Myocyte (in vitro differentiated cells): ENCODE data around the gene LIPC. TPM values are rescaled to one million over a fixed set of nuclear protein-coding genes. Genes with fewer than 3 reads are reported as not detected.
A peak's percentile ranks its signal among the peaks of the same experiment; 100 is the strongest.

Experiments
- DNase-seq: peaks from one replicate; pipeline ENCODE4 v3.0.0-alpha.2; 2012; ENCODE audit warnings: low read depth
- total RNA-seq: library from RNA; depleted of rRNA; stranded (reverse); fragments of >200 nt; gene quantifications from 2 replicates; pipeline ENCODE4 v1.2.3, GENCODE V29; 2014

Gene LIPC
- total RNA-seq, 1 donor from 2014 or later: 1.0 TPM

DNA sequence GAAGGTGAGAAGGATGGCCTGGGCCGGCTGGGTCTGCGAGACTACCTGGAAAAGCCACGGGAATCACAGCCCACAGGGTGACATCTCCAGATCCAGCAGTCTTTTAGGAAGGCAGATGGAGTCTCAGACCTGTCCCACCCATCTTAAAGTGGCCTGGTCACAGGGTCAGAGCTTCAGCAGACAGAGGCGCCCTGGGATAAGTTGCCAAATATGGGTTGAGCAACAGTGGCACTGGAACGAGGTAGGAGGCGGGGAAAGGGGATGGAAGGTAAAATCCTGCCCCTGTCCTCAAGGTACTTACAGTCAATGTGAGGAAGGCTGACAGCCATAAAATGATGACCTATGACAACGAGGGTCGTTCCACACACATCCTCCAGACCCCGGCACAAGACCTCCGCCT lies 80.7 kb downstream of the LIPC start:
- no peak for DNase-seq

- DNase-seq: peak; percentile 56
Observed at GRCh38 chr15:58513008-58513407, 81.2 kb downstream of the LIPC start.

DNA sequence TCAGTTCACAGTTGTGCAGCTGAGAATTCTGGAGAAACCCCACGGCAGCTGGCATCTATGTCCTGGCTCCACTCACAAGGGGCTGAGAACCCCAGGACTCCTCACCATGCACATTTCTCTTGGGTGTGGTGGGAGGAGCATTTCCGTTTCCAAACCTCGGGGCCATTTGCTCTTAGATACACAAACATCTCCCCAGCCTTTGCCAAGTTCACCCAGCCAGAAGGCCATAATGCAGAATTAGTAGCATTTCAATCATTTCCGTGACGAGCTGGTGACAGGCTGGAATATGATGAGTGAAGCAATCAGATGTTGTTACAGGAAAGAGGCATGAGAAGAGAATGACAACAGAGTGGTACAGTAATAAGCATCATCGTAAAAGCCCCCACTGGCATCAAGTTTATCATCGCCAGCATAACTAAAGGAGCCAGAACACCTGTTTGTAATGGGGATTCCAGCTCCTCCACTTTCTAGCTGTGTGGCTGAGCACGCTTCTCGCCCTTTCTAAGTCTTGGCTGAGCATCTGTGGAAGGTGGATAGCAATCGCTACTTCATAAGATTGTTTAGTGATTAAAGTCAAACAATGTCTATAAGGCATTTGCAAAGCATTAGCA lies 82.0 kb downstream of the LIPC start:
- DNase-seq: peak; percentile 94

DNA sequence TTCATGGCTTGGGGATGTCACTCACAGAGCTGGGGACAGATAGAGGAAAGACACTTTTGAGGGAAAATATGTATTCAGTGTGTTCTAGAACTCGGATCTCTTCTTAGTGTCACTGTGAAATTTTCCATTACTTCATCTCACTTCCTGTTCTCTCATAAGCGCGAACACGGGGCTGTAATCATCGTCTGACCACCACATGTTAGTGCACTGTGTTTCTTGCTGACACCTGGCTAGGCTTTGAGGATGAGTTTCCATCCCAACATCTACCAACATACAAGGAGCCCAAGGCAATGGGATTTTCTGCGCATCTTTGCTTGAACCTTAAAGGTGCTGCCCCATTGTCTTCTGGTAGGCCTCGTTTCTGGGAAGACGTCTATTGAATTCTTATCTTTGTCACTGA lies 84.0 kb downstream of the LIPC start:
- DNase-seq: no peak

GRCh38 chr15:58517252-58517681 lies 85.5 kb downstream of the LIPC start:
- DNase-seq: peak; percentile 25

GRCh38 chr15:58517682-58518525 lies 86.1 kb downstream of the LIPC start:
- no peak for DNase-seq

DNA sequence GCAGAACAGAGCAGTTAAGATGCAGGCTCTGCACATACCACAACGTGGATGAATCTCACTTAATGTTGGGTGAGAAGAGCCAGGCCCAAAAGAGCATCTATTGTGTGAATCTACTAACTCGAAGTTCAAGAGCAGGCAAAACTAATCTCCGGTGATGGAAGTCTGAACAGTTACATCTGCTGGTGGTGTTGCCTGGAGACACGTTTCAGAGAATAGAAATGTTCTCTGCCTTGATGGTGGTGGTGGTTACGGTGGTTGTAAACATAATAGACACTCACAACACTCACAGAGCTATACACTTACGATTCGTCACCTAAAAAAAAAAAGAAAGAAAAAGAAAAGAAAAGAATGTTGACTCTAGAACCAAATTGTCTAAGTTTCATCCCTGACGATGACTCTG lies 86.8 kb downstream of the LIPC start:
- no peak for DNase-seq

GRCh38 chr15:58519516-58519915 lies 87.7 kb downstream of the LIPC start:
- DNase-seq: no peak

GRCh38 chr15:58520464-58520863 lies 88.7 kb downstream of the LIPC start:
- no peak for DNase-seq

DNA sequence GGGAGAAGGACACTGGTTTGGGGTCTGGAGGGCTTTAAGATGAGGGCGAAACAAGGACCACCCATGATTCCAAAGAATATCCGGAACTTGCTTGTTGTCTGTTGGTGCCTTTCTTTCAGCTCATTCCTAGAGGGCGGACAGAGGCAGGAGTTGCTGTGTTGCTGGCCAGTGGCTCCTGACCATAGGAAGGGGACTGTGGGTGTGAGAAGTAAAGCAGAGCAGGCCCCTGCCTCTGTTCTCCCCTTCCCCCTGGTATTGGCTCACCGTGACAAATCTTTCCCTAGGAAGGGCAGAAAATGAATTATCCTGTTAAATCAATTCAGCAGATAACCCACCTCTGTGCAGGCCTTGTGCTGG lies 89.1 kb downstream of the LIPC start:
- DNase-seq: no peak

- no peak for DNase-seq
Observed at GRCh38 chr15:58521293-58521991, 89.7 kb downstream of the LIPC start.

DNA sequence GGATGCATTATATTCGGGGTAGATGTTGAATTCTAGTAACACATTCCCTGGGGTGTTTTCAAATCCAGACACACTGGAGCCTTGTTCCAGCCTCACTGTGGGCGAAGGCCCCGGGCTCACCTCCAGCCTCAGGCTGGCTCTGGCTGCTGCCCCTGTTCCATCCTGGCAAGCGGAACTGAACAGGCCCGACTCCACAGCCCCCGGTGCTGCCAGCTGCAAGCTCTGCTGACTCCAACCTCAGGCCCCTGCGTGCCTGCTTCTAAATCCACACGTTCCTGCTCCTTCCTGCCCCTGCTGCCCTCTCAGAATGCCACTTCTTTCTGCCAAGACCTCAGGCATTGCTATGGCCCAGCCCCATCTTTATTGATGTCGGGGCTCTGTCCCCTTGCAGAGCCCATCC lies 90.6 kb downstream of the LIPC start:
- no peak for DNase-seq

- DNase-seq: no peak
Observed at GRCh38 chr15:58522865-58523264, 91.1 kb downstream of the LIPC start.

DNA sequence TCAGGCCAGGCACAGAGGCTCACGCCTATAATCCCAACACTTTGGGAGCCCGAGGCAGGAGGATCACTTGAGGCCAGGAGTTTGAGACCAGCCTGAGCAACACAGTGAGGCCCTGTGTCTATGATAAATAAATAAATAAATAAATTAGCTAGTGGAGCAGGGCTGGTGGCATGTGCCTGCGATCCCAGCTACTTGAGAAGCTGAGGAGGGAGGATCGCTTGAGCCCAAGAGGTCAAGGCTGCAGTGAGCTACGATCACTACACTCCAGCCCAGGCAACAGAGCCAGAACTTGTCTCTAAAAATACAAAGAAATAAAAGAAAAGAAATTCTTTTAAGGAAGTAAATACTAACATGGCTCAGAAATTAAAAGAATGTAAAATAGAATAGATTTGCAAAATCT lies 91.8 kb downstream of the LIPC start:
- no peak for DNase-seq

- DNase-seq: no peak
Observed at GRCh38 chr15:58524247-58524646, 92.5 kb downstream of the LIPC start.

DNA sequence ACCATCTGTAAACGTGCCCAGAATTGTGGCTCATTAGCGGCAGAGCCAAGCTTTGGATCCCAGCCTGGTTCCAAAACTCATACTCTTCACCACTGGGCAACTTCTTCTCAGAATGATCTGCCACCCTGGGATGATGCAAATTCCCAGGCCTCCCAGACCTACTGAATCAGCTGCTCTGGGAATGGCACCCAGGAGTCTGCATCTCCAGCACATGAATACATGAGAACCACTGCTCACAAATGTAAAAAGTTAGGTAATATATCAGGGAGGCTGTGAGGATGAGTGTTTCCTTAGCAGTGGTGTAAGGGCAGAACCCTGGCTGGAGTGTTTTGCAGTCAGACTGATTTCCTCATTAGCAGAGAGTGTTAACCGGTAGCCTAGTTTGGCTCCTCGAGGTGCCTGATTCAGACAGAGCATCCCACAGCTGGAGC lies 94.2 kb downstream of the LIPC start:
- DNase-seq: no peak

DNA sequence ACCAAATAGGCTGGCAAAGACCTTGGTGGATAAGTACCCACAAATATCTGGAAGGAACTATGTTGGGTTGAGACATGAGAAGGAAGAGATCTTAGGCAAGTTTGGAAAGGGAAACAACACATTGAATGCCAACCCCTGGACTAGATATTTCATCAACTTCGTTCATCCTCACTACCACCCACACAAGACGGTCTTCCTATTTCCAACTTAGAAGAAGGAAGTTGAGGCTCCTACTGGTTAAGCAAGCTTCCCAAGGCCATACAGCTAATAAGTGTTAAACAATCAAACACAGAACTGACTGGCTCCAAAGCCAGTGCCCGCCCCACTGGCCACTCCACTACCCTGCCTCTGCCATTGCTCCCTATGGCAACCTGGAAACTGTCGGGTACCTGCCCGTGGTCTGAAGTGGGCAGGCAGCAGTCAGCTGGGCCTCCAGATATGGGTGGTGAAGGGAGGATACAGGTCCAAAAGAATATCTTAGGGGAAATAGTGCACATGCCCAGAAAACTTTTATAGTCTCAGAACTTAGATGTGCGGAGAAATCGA lies 94.9 kb downstream of the LIPC start:
- no peak for DNase-seq

DNA sequence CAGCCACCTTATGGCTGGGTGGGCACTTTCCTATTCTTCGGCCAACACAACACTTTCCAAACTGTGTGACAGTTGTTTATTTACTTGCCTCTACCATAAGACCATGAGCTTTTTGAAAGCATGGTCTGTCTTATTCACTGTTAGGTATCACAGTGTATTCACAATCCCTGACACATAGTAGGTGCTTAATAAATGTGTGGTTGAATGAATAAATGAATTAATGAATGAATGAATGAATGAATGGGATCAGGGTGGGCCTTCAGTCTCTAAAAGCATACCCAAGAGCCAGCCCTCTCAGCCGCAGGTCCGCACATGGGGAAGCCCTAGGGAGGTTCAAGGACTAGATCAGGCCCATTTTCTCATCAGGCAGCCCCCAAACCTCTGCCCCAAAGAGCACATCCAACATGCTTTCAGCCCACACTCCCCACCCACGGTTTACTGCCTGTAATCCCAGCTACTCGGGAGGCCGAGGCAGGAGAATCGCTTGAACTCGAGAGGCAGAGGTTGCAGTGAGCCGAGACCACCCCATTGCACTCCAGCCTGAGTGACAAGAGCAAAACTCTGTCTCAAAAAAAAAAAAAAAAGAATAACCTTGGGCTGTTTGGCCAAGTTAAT lies 95.9 kb downstream of the LIPC start:
- no peak for DNase-seq

DNA sequence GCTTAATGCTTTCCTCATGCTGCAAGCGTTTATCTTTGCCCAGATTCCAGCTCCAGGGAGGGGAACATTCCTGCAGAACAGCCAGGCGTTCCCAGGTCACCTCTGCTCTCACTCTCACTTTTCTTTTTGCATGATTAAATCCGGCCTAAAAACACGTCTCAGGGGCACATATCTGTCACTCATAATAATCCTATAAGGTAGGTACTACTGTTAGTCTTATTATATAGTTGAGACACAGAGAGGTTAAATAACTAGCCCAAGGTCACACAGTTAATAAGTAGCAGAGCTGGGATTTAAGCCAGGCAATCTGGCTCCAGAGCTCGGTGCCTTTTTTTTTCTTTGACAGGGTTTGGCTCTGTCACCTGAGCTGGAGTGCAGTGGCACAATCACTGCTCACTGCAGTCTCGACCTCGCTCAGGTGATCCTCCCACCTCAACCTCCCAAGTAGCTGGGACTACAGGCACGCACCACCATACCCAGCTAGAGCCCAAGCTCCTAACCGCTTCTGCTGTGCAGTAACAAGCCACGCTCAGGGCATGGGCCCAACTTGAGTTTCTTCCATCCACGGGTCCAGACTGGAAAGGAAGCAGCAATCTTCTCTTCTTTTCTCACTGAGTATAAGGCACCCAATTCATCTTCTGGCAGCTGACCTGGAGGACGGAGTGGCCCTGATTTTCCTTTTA lies 96.5 kb downstream of the LIPC start:
- DNase-seq: no peak

DNA sequence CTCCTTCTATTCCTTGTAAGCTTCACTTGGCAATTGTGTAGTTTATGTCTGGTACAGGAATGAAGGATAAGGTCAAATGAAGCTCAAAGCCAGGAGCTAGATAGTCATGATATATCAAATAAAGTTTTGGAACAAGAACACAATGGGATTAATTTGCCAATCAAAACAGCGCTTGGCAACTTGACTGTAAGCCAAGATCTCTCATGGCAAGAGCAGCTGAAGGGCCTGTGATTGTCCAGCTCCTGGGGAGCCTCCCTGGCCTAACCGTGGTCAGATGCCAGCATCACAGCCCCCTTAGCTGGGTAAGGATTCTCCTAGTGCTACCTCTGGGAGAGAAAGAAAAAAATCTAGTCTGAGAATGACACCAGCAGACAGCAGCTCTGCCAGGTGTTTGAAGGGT lies 97.2 kb downstream of the LIPC start:
- peak; percentile 34 for DNase-seq

DNA sequence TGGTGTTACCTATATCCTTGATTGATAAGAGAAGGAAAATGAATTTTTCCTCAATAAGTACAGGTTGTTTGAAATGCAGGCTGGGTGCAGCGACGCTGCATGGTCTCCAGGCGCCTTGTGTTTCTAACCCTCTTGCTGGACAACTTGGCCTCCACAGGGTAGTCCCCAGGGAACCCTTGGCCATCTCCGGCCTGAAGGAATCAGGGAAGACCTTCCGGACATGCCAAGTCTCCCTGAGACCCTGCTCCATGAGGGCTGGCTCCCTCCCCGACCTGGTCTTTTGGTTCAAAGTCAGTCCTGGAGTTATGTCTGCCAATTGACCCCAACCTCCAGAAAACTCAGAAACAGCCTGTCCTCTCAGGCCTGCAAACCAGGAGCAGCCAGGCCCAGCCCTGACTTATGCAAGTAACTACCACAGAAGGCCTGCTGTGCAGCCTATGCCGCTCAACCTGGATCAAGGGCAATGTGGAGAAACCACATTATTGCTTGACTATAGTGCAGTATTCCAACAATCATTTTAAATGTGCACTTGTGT lies 98.3 kb downstream of the LIPC start:
- no peak for DNase-seq
